Nephron (organoid): ENCODE data around the gene TSPAN18.

Experiments
- H3K27ac Mint-ChIP-seq, 3 experiments: 2 replicates each; pipeline ENCODE4 v1.8.0; 2020; ENCODE audit warnings: mixed read lengths in 3 of 3, mild to moderate bottlenecking in 2 of 3, moderate library complexity in 1 of 3
- H3K27me3 Mint-ChIP-seq: 2 replicates; pipeline ENCODE4 v1.8.0; 2021; ENCODE audit warnings: low read depth, mild to moderate bottlenecking, moderate library complexity, mixed read lengths
- H3K36me3 Mint-ChIP-seq: 2 replicates; pipeline ENCODE4 v1.8.0; 2020; ENCODE audit warnings: low read depth, mixed read lengths
- H3K4me1 Mint-ChIP-seq: 2 replicates; pipeline ENCODE4 v1.8.0; 2020; ENCODE audit warnings: mixed read lengths
- H3K4me3 Mint-ChIP-seq, 3 experiments: 2 replicates each; pipeline ENCODE4 v1.8.0; 2020; ENCODE audit warnings: mild to moderate bottlenecking in 3 of 3, mixed read lengths in 3 of 3, moderate library complexity in 2 of 3
- H3K9me3 Mint-ChIP-seq: 2 replicates; pipeline ENCODE4 v1.8.0; 2020; ENCODE audit warnings: mixed read lengths
- TF ChIP-seq, protein P1 (sequence below), 3 experiments: fragments of 200-600 bp; sonication (generic); IDR thresholded peaks; one replicate each; pipeline ENCODE4 v1.5.0; 2021; ENCODE audit warnings: antibody characterized with exemption in 3 of 3; ENCODE audit not compliant: unreplicated experiment in 3 of 3

The TSPAN18 gene

GRCh38 chr11:44854741-44855492 lies 128.2 kb downstream of the TSPAN18 start:
- peak overlapping the region in 1 of 3 experiments; percentile 37 for H3K27ac Mint-ChIP-seq
- peaks cover 5% of the 10 kb centered on the region for H3K27me3 Mint-ChIP-seq
- no peaks in the 10 kb centered on the region for H3K9me3 Mint-ChIP-seq
- no peaks in the 10 kb centered on the region for H3K36me3 Mint-ChIP-seq
- peaks cover 8% of the 10 kb centered on the region for H3K4me1 Mint-ChIP-seq
- H3K4me3 Mint-ChIP-seq: no peak overlapping the region
- TF ChIP-seq, protein P1, sequence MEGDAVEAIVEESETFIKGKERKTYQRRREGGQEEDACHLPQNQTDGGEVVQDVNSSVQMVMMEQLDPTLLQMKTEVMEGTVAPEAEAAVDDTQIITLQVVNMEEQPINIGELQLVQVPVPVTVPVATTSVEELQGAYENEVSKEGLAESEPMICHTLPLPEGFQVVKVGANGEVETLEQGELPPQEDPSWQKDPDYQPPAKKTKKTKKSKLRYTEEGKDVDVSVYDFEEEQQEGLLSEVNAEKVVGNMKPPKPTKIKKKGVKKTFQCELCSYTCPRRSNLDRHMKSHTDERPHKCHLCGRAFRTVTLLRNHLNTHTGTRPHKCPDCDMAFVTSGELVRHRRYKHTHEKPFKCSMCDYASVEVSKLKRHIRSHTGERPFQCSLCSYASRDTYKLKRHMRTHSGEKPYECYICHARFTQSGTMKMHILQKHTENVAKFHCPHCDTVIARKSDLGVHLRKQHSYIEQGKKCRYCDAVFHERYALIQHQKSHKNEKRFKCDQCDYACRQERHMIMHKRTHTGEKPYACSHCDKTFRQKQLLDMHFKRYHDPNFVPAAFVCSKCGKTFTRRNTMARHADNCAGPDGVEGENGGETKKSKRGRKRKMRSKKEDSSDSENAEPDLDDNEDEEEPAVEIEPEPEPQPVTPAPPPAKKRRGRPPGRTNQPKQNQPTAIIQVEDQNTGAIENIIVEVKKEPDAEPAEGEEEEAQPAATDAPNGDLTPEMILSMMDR (IDR thresholded peaks at IDR 0.05; ENCODE audit: unreplicated experiment in 3 of 3): no peak

DNA sequence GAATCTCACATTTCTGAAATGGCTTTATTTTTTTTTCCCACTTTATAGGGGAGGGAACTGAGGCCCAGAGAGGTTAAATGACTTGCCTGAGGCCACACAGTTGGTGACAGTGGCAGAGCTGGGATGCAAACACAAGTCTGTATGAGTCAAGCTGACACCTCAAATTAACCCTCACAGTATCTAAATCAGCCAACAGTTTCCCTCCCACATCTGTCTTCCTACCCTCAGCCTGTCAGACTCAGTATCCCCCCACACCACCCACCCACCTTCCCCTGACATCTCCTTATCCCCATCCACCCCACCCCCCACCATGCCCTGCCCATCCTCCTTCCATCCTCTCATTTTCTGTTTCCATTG lies 128.7 kb downstream of the TSPAN18 start:
- H3K4me1 Mint-ChIP-seq: peaks cover 13% of the 10 kb centered on the region
- peak overlapping the region in 1 of 3 experiments; percentile 37 for H3K27ac Mint-ChIP-seq
- H3K4me3 Mint-ChIP-seq: no peak overlapping the region
- H3K9me3 Mint-ChIP-seq: no peaks in the 10 kb centered on the region
- TF ChIP-seq, protein P1 (IDR thresholded peaks at IDR 0.05; ENCODE audit: unreplicated experiment in 3 of 3): no peak
- H3K27me3 Mint-ChIP-seq: peaks cover 5% of the 10 kb centered on the region
- peaks cover 2% of the 10 kb centered on the region for H3K36me3 Mint-ChIP-seq

- peak overlapping the region in 1 of 3 experiments; percentile 38 for H3K27ac Mint-ChIP-seq
- H3K4me3 Mint-ChIP-seq: no peak overlapping the region
- TF ChIP-seq, protein P1 (IDR thresholded peaks at IDR 0.05; ENCODE audit: unreplicated experiment in 3 of 3): no peak
- H3K9me3 Mint-ChIP-seq: no peaks in the 10 kb centered on the region
- H3K36me3 Mint-ChIP-seq: peaks cover 8% of the 10 kb centered on the region
- peaks cover 28% of the 10 kb centered on the region for H3K4me1 Mint-ChIP-seq
- peaks cover 9% of the 10 kb centered on the region for H3K27me3 Mint-ChIP-seq
These were observed 130.8 kb downstream of the TSPAN18 start for GRCh38 chr11:44857490-44858090.

- peaks cover 40% of the 10 kb centered on the region for H3K4me1 Mint-ChIP-seq
- TF ChIP-seq, protein P1 (IDR thresholded peaks at IDR 0.05; ENCODE audit: unreplicated experiment in 3 of 3): no peak
- H3K27me3 Mint-ChIP-seq: peaks cover 9% of the 10 kb centered on the region
- no peak overlapping the region for H3K4me3 Mint-ChIP-seq
- H3K9me3 Mint-ChIP-seq: no peaks in the 10 kb centered on the region
- peaks cover 8% of the 10 kb centered on the region for H3K36me3 Mint-ChIP-seq
- H3K27ac Mint-ChIP-seq: peak overlapping the region; percentile 22 to 38 (median 29)
These were observed 132.2 kb downstream of the TSPAN18 start for GRCh38 chr11:44858796-44859527.

GRCh38 chr11:44859528-44859925 lies 132.8 kb downstream of the TSPAN18 start:
- Mint-ChIP-seq H3K4me1 (peaks cover 40% of the 10 kb centered on the region), H3K27ac (peak overlapping the region in 1 of 3 experiments; percentile 51), H3K36me3 (peaks cover 8% of the 10 kb centered on the region), H3K4me3 (no peak overlapping the region), H3K9me3 (no peaks in the 10 kb centered on the region), H3K27me3 (peaks cover 9% of the 10 kb centered on the region)
- TF ChIP-seq, protein P1 (IDR thresholded peaks at IDR 0.05; ENCODE audit: unreplicated experiment in 3 of 3): no peak
